Effector memory CD8-positive, alpha-beta T cell (primary cell): ENCODE data around the gene TM2D1.
"Not testable (repeated sequence)": the region's sequence is repeated elsewhere in the genome, so short reads cannot be mapped to it uniquely, and the experiment has no call there.

Source experiments
- ATAC-seq: fragments of 150-1000 bp; cut with Tn5 transposase; replicated peaks from 2 replicates; pipeline ENCODE4 v1.10.0; 2021; ENCODE audit warnings: mild to moderate bottlenecking, moderate library complexity
- DNase-seq, 3 experiments: peaks; one replicate each; pipeline ENCODE4 v3.0.0; 2021
- H3K27ac Mint-ChIP-seq, 2 donors: one replicate each; pipeline ENCODE4 v1.8.0; 2022; ENCODE audit warnings: mild to moderate bottlenecking in 2 of 2, mixed read lengths in 2 of 2, moderate library complexity in 2 of 2
- H3K27me3 Mint-ChIP-seq, 2 donors: one replicate each; pipeline ENCODE4 v1.8.0; 2022; ENCODE audit warnings: mixed read lengths in 2 of 2
- H3K36me3 Mint-ChIP-seq: one replicate; pipeline ENCODE4 v1.8.0; 2022; ENCODE audit warnings: mild to moderate bottlenecking, moderate library complexity, mixed read lengths; ENCODE audit not compliant: insufficient read depth
- H3K4me1 Mint-ChIP-seq, 2 donors: one replicate each; pipeline ENCODE4 v1.8.0; 2022; ENCODE audit warnings: low read depth in 2 of 2, mixed read lengths in 2 of 2
- H3K4me3 Mint-ChIP-seq, 2 donors: one replicate each; pipeline ENCODE4 v1.8.0; 2022; ENCODE audit warnings: mild to moderate bottlenecking in 2 of 2, mixed read lengths in 2 of 2, moderate library complexity in 2 of 2
- H3K9me3 Mint-ChIP-seq, 2 donors: one replicate each; pipeline ENCODE4 v1.8.0; 2022; ENCODE audit warnings: mixed read lengths in 2 of 2

TM2D1 gene

GRCh38 chr1:61741711-61742619 lies 17.0 kb upstream of the TM2D1 start, which contains the start of gene PATJ:
Gene PATJ (plus strand): TSS chr1:61742480. CDS start chr1:61762893, 20,413 bp downstream.
- H3K4me1 Mint-ChIP-seq, result peaks cover 9 to 21% of the 10 kb centered on the region in 2 donors
- H3K36me3 Mint-ChIP-seq, result peaks cover 5% of the 10 kb centered on the region
- peak within 1 kb of the TSS; percentile 84 to 92 for H3K4me3 Mint-ChIP-seq
- H3K9me3 Mint-ChIP-seq, result no peaks in the 10 kb centered on the region
- peak within 1 kb of the TSS; percentile 89 to 90 for H3K27ac Mint-ChIP-seq
- no peaks in the 10 kb centered on the region for H3K27me3 Mint-ChIP-seq
- ATAC-seq, result peak; percentile 88
- DNase-seq, result peak; percentile 53 to 60 (median 57)

GRCh38 chr1:61740751-61741700 lies 16.1 kb upstream of the TM2D1 start:
- no peak for ATAC-seq
- no peak for DNase-seq
- Mint-ChIP-seq H3K9me3 (no peaks in the 10 kb centered on the region), H3K4me1 (peaks cover 9 to 18% of the 10 kb centered on the region in 2 donors), H3K27me3 (no peaks in the 10 kb centered on the region), H3K27ac (peak overlapping the region; percentile 89 to 90), H3K4me3 (peak overlapping the region; percentile 84 to 92), H3K36me3 (peaks cover 5% of the 10 kb centered on the region)

GRCh38 chr1:61732726-61733125 lies 7.8 kb upstream of the TM2D1 start:
- Mint-ChIP-seq H3K4me1 (no peaks in the 10 kb centered on the region), H3K4me3 (no peak overlapping the region), H3K36me3 (no peaks in the 10 kb centered on the region), H3K9me3 (no peaks in the 10 kb centered on the region), H3K27me3 (no peaks in the 10 kb centered on the region), H3K27ac (no peak overlapping the region)
- ATAC-seq (no peak), DNase-seq (no peak)

- H3K4me3 Mint-ChIP-seq, DNase-seq, H3K36me3 Mint-ChIP-seq, H3K4me1 Mint-ChIP-seq, H3K9me3 Mint-ChIP-seq, ATAC-seq, H3K27ac Mint-ChIP-seq, H3K27me3 Mint-ChIP-seq: not testable (repeated sequence)
These were observed 5.7 kb upstream of the TM2D1 start for GRCh38 chr1:61730679-61731078.

DNA sequence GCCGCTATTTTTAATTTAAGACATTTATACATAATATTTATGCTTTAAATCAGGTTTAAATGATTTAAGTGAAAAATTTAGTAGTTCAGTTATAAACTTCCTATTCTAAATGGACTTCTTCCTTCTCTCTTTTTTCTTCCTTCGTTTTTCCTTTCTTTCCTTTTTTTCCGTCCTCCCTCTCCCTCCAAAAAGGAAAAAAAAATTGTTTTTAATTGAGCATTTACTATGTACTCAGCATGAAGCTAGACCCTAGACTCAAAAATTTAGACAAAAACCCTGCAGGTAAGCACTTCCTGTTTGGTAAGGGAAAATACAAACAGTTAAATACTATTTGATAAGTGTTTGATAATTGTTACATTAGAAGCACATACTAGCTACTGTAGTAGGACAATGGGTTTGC lies 2.6 kb upstream of the TM2D1 start:
- no peak overlapping the region for H3K4me3 Mint-ChIP-seq
- peaks cover 13 to 20% of the 10 kb centered on the region in 2 donors for H3K4me1 Mint-ChIP-seq

GRCh38 chr1:61724506-61724812 lies 482 bp downstream of the TM2D1 start:
- peak overlapping the region; percentile 100 for H3K4me3 Mint-ChIP-seq
- H3K4me1 Mint-ChIP-seq, result peaks cover 15 to 28% of the 10 kb centered on the region in 2 donors
- DNase-seq (peak in 1 of 3 experiments; percentile 7), ATAC-seq (no peak)
- peaks cover 32% of the 10 kb centered on the region for H3K36me3 Mint-ChIP-seq
- no peaks in the 10 kb centered on the region for H3K27me3 Mint-ChIP-seq
- H3K9me3 Mint-ChIP-seq, result no peaks in the 10 kb centered on the region
- peak overlapping the region; percentile 100 for H3K27ac Mint-ChIP-seq

More for the DNA sequence above, 2.6 kb upstream of the TM2D1 start:
- H3K27ac Mint-ChIP-seq, result peak overlapping the region in 1 of 2 donors; percentile 84
- DNase-seq, result no peak
- ATAC-seq, result no peak
- no peaks in the 10 kb centered on the region for H3K27me3 Mint-ChIP-seq
- H3K36me3 Mint-ChIP-seq, result peaks cover 18% of the 10 kb centered on the region
- no peaks in the 10 kb centered on the region for H3K9me3 Mint-ChIP-seq

DNA sequence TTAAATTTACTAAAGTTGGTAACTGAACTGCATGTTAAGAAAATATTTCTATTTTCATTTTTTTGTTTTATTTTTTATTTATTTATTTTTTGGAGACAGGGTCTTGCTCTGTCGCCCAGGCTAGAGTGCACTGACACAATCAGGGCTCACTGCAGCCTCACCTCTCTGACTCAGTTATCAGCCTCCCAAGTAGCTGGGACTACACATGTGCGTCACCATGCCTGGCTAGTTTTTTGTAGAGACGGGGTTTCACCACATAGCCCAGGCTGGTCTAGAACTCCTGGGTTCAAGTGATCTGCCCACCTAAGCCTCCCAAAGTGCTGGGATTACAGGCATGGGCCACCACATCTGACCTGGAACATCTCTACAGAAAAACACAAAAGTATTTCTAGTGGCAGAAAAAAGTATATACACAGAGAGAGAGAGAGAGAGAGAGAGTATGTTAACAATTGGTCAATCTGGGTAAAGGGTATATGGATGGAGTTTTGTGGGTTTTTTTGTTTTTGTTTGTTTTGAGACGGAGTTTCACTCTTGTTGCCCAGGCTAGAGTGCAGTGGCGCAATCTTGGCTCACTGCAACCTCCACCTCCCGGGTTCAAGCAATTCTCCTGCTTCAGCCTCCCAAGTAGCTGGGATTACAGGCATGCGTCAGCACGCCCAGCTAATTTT lies 5.8 kb downstream of the TM2D1 start:
- ATAC-seq, H3K9me3 Mint-ChIP-seq, H3K4me3 Mint-ChIP-seq, DNase-seq, H3K27me3 Mint-ChIP-seq: not testable (repeated sequence)
- peak overlapping the region in 1 of 2 donors; percentile 32 for H3K27ac Mint-ChIP-seq
- H3K36me3 Mint-ChIP-seq, result peaks cover 37% of the 10 kb centered on the region
- H3K4me1 Mint-ChIP-seq, result peaks cover 17 to 32% of the 10 kb centered on the region in 2 donors

DNA sequence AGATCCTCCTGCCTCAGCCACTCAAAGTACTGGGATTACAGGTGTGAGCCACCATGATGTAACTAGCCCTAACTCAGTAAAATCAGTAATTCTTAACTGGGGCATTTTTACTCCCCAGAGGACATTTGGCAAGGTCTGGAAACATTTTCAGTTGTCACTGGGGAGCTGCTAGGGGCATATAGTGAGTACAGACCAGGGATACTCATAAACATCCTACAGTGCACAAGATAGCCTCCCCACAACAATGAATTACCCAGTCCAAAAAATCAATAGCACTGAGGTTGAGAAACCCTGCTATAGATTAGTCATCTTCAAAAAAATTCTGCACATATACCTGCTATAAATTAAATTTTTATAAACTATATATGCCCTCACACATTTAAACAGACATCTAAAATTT lies 13.0 kb downstream of the TM2D1 start:
- no peak for DNase-seq
- H3K27ac Mint-ChIP-seq, result peak overlapping the region; percentile 57 to 65

GRCh38 chr1:61711257-61711656 lies 13.7 kb downstream of the TM2D1 start:
- not testable (repeated sequence) for H3K9me3 Mint-ChIP-seq, DNase-seq, H3K4me1 Mint-ChIP-seq, H3K27me3 Mint-ChIP-seq, ATAC-seq, H3K4me3 Mint-ChIP-seq
- Mint-ChIP-seq H3K36me3 (peaks cover 57% of the 10 kb centered on the region), H3K27ac (peak overlapping the region in 1 of 2 donors; percentile 65)

More for the DNA sequence above, 13.0 kb downstream of the TM2D1 start:
- Mint-ChIP-seq H3K4me1 (peaks cover 7 to 13% of the 10 kb centered on the region in 2 donors), H3K36me3 (peaks cover 58% of the 10 kb centered on the region), H3K4me3 (no peak overlapping the region), H3K9me3 (no peaks in the 10 kb centered on the region), H3K27me3 (no peaks in the 10 kb centered on the region)
- no peak for ATAC-seq

GRCh38 chr1:61709908-61710289 lies 15.0 kb downstream of the TM2D1 start:
- Mint-ChIP-seq H3K36me3 (peaks cover 63% of the 10 kb centered on the region), H3K27me3 (no peaks in the 10 kb centered on the region), H3K4me1 (peaks cover 4 to 9% of the 10 kb centered on the region in 2 donors), H3K9me3 (no peaks in the 10 kb centered on the region), H3K4me3 (no peak overlapping the region), H3K27ac (peak overlapping the region in 1 of 2 donors; percentile 77)
- ATAC-seq (no peak), DNase-seq (no peak)

- ATAC-seq, result no peak
- Mint-ChIP-seq H3K4me3 (no peak overlapping the region), H3K4me1 (peaks cover 4 to 9% of the 10 kb centered on the region in 2 donors), H3K27ac (peak overlapping the region; percentile 42 to 77), H3K36me3 (peaks cover 61% of the 10 kb centered on the region), H3K27me3 (no peaks in the 10 kb centered on the region), H3K9me3 (no peaks in the 10 kb centered on the region)
- no peak for DNase-seq
These were observed 15.7 kb downstream of the TM2D1 start for GRCh38 chr1:61708953-61709907.
